B cell (primary cell): ENCODE data around the gene WDR12. TPM values are rescaled to one million over a fixed set of nuclear protein-coding genes. Genes with fewer than 3 reads are reported as not detected.
"Not testable (repeated sequence)": the region's sequence is repeated elsewhere in the genome, so short reads cannot be mapped to it uniquely, and the experiment has no call there.

Experiments used
- ATAC-seq: fragments of 200-7000 bp; cut with Tn5 transposase; one replicate; pipeline ENCODE4 v1.10.0; 2021; ENCODE audit warnings: low read depth, mild to moderate bottlenecking, moderate number of reproducible peaks, moderate library complexity
- CTCF ChIA-PET: fragments of 350-600 bp; sonication (Branson Sonifier 250); formaldehyde crosslinking; loops from one replicate; lab custom pipeline; 2021; ENCODE audit warnings: antibody characterized with exemption, inconsistent platforms; lab: Charles Lee
- POLR2A ChIA-PET: fragments of 350-600 bp; sonication (Branson Sonifier 250); formaldehyde crosslinking; loops from one replicate; lab custom pipeline; 2021; ENCODE audit warnings: antibody characterized with exemption; lab: Charles Lee
- DNase-seq: peaks from one replicate; pipeline ENCODE4 v3.0.0; 2013
- H2AFZ ChIP-seq: 2 replicates; pipeline ENCODE4 v1.6.1; 2012; ENCODE audit warnings: mild to moderate bottlenecking, low read depth, low read length; ENCODE audit not compliant: insufficient read depth, poor library complexity, severe bottlenecking
- H3K27ac ChIP-seq, 2 donors: 1 replicate in 1 of 2; 2 replicates in 1 of 2; pipeline ENCODE4 v1.5.1; 2012 to 2013; ENCODE audit warnings: low read length in 2 of 2, mild to moderate bottlenecking in 2 of 2, moderate library complexity in 1 of 2
- H3K27me3 ChIP-seq, 4 experiments: fragments of 200-600 bp in 1 of 4; sonication (generic) in 1 of 4; replicated peaks in 1 of 4; 1 replicate in 2 of 4; 2 replicates in 2 of 4; pipeline versions ENCODE4 v1.6.1 to v1.7.0; 2013 to 2016; ENCODE audit warnings: low read length in 3 of 4, mild to moderate bottlenecking in 2 of 4, mixed read lengths in 1 of 4, moderate library complexity in 1 of 4; ENCODE audit not compliant: insufficient read depth in 4 of 4, control insufficient read depth in 3 of 4; ENCODE audit errors: control extremely low read depth in 1 of 4
- H3K36me3 ChIP-seq, 2 experiments: replicated peaks in 1 of 2; 1 replicate in 1 of 2; 2 replicates in 1 of 2; pipeline versions ENCODE4 v1.6.1 to v1.7.1; 2013; ENCODE audit warnings: low read length in 1 of 2; ENCODE audit not compliant: insufficient read depth in 2 of 2, control insufficient read depth in 1 of 2; ENCODE audit errors: control extremely low read depth in 1 of 2, extremely low read depth in 1 of 2
- H3K4me1 ChIP-seq, 2 donors: fragments of 200-600 bp in 1 of 2; sonication (generic) in 1 of 2; 1 replicate in 1 of 2; 2 replicates in 1 of 2; pipeline versions ENCODE4 v1.5.1 to v1.6.1; 2013 to 2017; ENCODE audit warnings: low read length in 2 of 2; ENCODE audit not compliant: control insufficient read depth in 2 of 2, insufficient read depth in 2 of 2
- H3K4me2 ChIP-seq: replicated peaks from 2 replicates; pipeline ENCODE3; 2012; ENCODE audit warnings: mild to moderate bottlenecking, low read depth, low read length; ENCODE audit not compliant: poor library complexity, severe bottlenecking
- H3K4me3 ChIP-seq, 5 experiments: fragments of 200-600 bp in 1 of 5; sonication (generic) in 1 of 5; 1 replicate in 3 of 5; 2 replicates in 2 of 5; pipeline versions ENCODE4 v1.5.1 to v1.7.0; 2011 to 2016; ENCODE audit warnings: low read length in 4 of 5, mild to moderate bottlenecking in 4 of 5, low read depth in 2 of 5, control low read depth in 1 of 5, moderate library complexity in 1 of 5; ENCODE audit not compliant: insufficient read depth in 1 of 5; ENCODE audit errors: control extremely low read depth in 1 of 5, extremely low read depth in 1 of 5
- H3K79me2 ChIP-seq: fragments of 200-600 bp; sonication (generic); one replicate; pipeline ENCODE4 v1.6.0; 2016; ENCODE audit warnings: low read length; ENCODE audit not compliant: control insufficient read depth, insufficient read depth
- H3K9ac ChIP-seq: fragments of 200-600 bp; sonication (generic); 2 replicates; pipeline ENCODE4 v1.6.1; 2017; ENCODE audit warnings: mild to moderate bottlenecking, low read length, moderate library complexity
- H3K9me3 ChIP-seq, 3 donors: one replicate each; pipeline versions ENCODE4 v1.6.1 to v1.7.1; 2013; ENCODE audit warnings: low read length in 2 of 3; ENCODE audit not compliant: control insufficient read depth in 2 of 3, insufficient read depth in 1 of 3; ENCODE audit errors: control extremely low read depth in 1 of 3
- H4K20me1 ChIP-seq: 2 replicates; pipeline ENCODE4 v1.6.0; 2012; ENCODE audit warnings: mild to moderate bottlenecking, low read length; ENCODE audit not compliant: insufficient read depth, control insufficient read depth, poor library complexity, severe bottlenecking
- H3K27ac Mint-ChIP-seq: one replicate; pipeline ENCODE4 v1.8.0; 2021; ENCODE audit warnings: mixed read lengths
- H3K27me3 Mint-ChIP-seq: one replicate; pipeline ENCODE4 v1.8.0; 2021; ENCODE audit warnings: mixed read lengths
- H3K4me1 Mint-ChIP-seq: one replicate; pipeline ENCODE4 v1.8.0; 2021; ENCODE audit warnings: mixed read lengths
- H3K4me3 Mint-ChIP-seq: one replicate; pipeline ENCODE4 v1.8.0; 2021; ENCODE audit warnings: mixed read lengths
- H3K9me3 Mint-ChIP-seq: one replicate; pipeline ENCODE4 v1.8.0; 2022; ENCODE audit warnings: mixed read lengths; ENCODE audit not compliant: insufficient read depth
- EZH2 ChIP-seq: IDR thresholded peaks from 2 replicates; pipeline ENCODE4 v1.6.1; 2012; ENCODE audit warnings: borderline replicate concordance, low read depth, mild to moderate bottlenecking, moderate library complexity, low read length; ENCODE audit not compliant: insufficient read depth, poor library complexity, severe bottlenecking
- WGBS: methylation state at CpG from one replicate; pipeline ENCODE4 v1.1.5; 2013; ENCODE audit warnings: missing lambda C conversion rate; ENCODE audit not compliant: insufficient coverage; 5-methylcytosine and 5-hydroxymethylcytosine counted together
- intact Hi-C: fragments of 100-400 bp; cut with micrococcal nuclease; formaldehyde crosslinking; loops from one replicate; pipeline ENCODE4 v1.10.0; 2022
- polyA plus RNA-seq: library from polyadenylated mRNA; depleted of rRNA; stranded (reverse); fragments of >200 nt; gene quantifications from 2 replicates; pipeline ENCODE4 v1.2.3, GENCODE V29; 2012
- total RNA-seq, 2 donors: library from RNA; stranded (reverse); fragments of 120-200 nt in 1 of 2; gene quantifications; 1 replicate in 1 of 2; 2 replicates in 1 of 2; pipeline versions ENCODE4 v1.2.3 to v1.2.4, GENCODE V29; 2013 to 2022
- TF ChIP-seq, protein P1 (sequence below): fragments of 200-600 bp; IDR thresholded peaks from one replicate; pipeline ENCODE4 v1.8.0; 2022; ENCODE audit warnings: antibody characterized with exemption, mild to moderate bottlenecking

Gene WDR12
- total and polyA plus RNA-seq, 2 donors (not counting 1 experiment from before 2014, with no cell fraction given), result 7.1 to 20.8 TPM

DNA sequence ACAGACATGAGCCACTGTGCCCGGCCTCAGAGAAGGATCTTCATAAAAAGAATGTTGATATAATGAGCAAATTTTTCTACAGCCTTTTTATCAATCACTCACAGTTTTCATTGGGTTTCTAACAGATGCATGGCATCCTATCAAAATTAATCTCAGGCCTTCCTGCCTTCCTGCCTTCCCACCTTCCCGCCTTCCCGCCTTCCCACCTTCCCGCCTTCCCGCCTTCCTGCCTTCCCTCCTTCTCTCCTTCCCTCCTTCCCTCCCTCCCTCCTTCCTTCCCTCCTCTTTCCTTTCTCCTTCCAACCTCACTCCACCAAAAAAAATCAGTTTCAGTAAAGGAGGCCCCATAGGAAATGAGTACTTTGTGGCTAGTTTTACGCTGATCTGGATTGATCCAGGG is 49.1 kb upstream of the WDR12 start:
- no peaks in the 10 kb centered on the region for H3K9me3 Mint-ChIP-seq
- POLR2A ChIA-PET, result no interaction called here
- intact Hi-C loops, result no loop called here
- TF ChIP-seq EZH2, result no peak
- TF ChIP-seq, protein P1, sequence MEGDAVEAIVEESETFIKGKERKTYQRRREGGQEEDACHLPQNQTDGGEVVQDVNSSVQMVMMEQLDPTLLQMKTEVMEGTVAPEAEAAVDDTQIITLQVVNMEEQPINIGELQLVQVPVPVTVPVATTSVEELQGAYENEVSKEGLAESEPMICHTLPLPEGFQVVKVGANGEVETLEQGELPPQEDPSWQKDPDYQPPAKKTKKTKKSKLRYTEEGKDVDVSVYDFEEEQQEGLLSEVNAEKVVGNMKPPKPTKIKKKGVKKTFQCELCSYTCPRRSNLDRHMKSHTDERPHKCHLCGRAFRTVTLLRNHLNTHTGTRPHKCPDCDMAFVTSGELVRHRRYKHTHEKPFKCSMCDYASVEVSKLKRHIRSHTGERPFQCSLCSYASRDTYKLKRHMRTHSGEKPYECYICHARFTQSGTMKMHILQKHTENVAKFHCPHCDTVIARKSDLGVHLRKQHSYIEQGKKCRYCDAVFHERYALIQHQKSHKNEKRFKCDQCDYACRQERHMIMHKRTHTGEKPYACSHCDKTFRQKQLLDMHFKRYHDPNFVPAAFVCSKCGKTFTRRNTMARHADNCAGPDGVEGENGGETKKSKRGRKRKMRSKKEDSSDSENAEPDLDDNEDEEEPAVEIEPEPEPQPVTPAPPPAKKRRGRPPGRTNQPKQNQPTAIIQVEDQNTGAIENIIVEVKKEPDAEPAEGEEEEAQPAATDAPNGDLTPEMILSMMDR, result no peak
- Histone ChIP-seq H3K4me1 (no peaks in the 10 kb centered on the region), H3K79me2 (no peaks in the 10 kb centered on the region), H3K36me3 (peaks cover 5 to 21% of the 10 kb centered on the region in 2 experiments), H3K9ac (no peak overlapping the region), H2AFZ (no peak overlapping the region), H3K9me3 (no peaks in the 10 kb centered on the region), H3K4me3 (no peak overlapping the region), H3K27me3 (no peaks in the 10 kb centered on the region), H3K27ac (no peak overlapping the region), H4K20me1 (no peaks in the 10 kb centered on the region), H3K4me2 (no peak overlapping the region)
- no peaks in the 10 kb centered on the region for H3K27me3 Mint-ChIP-seq
- no peak overlapping the region for H3K27ac Mint-ChIP-seq
- CTCF ChIA-PET, result no interaction called here
- no peak for DNase-seq
- ATAC-seq, result no peak
- H3K4me3 Mint-ChIP-seq, result no peak overlapping the region
- WGBS, result 100% methylated on average over 4 of the region's 6 CpGs
- no peaks in the 10 kb centered on the region for H3K4me1 Mint-ChIP-seq

DNA sequence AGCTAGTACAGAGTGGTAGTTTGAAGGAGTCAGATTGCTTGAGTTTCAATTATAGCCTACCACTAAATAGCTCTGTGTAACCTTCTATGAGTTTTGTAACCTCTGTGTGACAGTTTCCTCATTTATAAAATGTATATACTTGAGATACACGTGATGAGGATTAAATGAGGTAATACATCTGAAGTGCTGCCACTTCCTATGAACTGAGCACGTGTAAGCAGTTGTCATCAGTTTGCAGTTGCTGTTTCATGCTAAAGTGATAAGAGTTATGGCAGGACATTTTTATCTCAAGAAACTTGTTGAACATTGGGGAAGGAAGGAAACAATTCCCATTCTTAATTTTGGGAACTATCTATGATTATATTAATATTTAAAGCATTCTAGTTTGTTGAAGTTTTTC is 39.1 kb upstream of the WDR12 start:
- H3K27me3 ChIP-seq, result no peaks in the 10 kb centered on the region
- Mint-ChIP-seq H3K4me3 (no peak overlapping the region), H3K4me1 (no peaks in the 10 kb centered on the region), H3K27me3 (no peaks in the 10 kb centered on the region), H3K9me3 (peaks cover 8% of the 10 kb centered on the region), H3K27ac (no peak overlapping the region)
- TF ChIP-seq EZH2, result no peak
- TF ChIP-seq, protein P1, result no peak
- ATAC-seq, result no peak
- ChIA-PET CTCF (interaction anchor here (0.6 kb wide), 1 partner anchor 183 kb away, joined by 3 read pairs; no protein-coding TSS in a partner anchor), POLR2A (no interaction called here)
- H3K9me3 ChIP-seq, result peaks cover 0 to 6% (median 1%) of the 10 kb centered on the region in 3 donors
- no peak overlapping the region for H3K4me2 ChIP-seq
- no CpG with 5 or more reads among the region's 2 CpGs for WGBS
- H3K27ac ChIP-seq, result no peak overlapping the region
- H3K36me3 ChIP-seq, result peaks cover under 1 to 5% of the 10 kb centered on the region in 2 experiments
- no peak for DNase-seq
- H3K9ac ChIP-seq, result no peak overlapping the region
- H3K4me1 ChIP-seq, result no peaks in the 10 kb centered on the region
- H4K20me1 ChIP-seq, result no peaks in the 10 kb centered on the region
- no peak overlapping the region for H3K4me3 ChIP-seq
- H3K79me2 ChIP-seq, result no peaks in the 10 kb centered on the region
- H2AFZ ChIP-seq, result no peak overlapping the region
- intact Hi-C loops, result no loop called here

DNA sequence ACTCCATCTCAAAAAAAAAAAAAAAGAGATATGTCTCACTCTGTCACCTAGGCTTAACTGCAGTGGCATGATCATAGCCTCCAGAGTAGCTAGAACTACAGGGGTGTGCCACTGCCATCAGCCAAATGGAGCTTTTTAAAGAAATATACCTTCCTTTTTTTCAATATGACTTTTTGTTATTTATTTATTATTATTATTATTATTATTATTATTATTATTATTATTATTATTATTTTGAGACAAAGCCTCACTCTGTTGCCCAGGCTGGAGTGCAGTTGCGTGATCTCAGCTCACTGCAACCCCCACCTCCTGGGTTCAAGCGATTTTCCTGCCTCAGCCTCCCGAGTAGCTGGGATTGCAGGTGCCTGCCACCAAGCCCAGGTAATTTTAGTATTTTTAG is 37.9 kb upstream of the WDR12 start:
- H2AFZ ChIP-seq, H3K79me2 ChIP-seq, H3K27me3 Mint-ChIP-seq, intact Hi-C loops, H4K20me1 ChIP-seq, H3K4me3 Mint-ChIP-seq, H3K4me1 ChIP-seq, H3K9ac ChIP-seq, H3K27ac ChIP-seq, DNase-seq, H3K27me3 ChIP-seq, ATAC-seq, H3K9me3 ChIP-seq, H3K4me1 Mint-ChIP-seq, H3K27ac Mint-ChIP-seq, H3K4me2 ChIP-seq, CTCF ChIA-PET, POLR2A ChIA-PET, H3K4me3 ChIP-seq: not testable (repeated sequence)
- H3K9me3 Mint-ChIP-seq, result peaks cover 10% of the 10 kb centered on the region
- no CpG with 5 or more reads among the region's 3 CpGs for WGBS
- peaks cover 0 to 14% of the 10 kb centered on the region in 2 experiments for H3K36me3 ChIP-seq
